ENCODE results near the gene MN1. TPM values are rescaled to one million over a fixed set of nuclear protein-coding genes. Genes with fewer than 3 reads are reported as not detected.

The MN1 gene
- total and polyA plus RNA-seq, 2 of the 4 experiments (the other 2 are of a cell fraction) = 0.36 to 1.3 TPM

- TF ChIP-seq SMC3 (IDR thresholded peaks at IDR 0.05; ENCODE audit: low read depth, low read length) (no peak), BHLHE40 (IDR thresholded peaks at IDR 0.05; ENCODE audit: low read depth, low read length) (no peak)
Observed at GRCh38 chr22:27820896-27821866, 19.6 kb upstream of the MN1 start (continued).

DNA sequence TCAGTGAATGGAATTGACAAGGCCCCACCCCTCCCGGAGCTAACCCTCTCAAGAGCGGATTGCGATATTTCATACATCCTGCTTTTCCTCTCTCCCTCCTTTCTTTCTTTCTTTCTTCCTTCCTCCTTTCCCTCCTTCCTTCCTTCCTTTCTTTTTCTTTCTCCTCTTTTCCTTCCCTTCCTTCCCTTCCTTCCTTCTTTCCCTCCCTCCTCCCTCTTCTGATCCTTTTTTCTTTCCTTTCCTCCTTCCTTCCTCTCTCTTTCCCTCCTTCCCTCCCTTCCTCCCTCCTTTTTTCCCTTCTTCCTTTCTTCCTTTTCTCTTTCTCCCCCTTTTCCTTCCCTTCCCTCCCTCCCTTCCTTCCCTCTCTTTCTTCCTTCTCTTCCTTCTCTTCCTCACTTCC, 15.0 kb upstream of the MN1 start:
- H3K18ac ChIP-seq (ENCODE audit: low read depth, low read length) = no peak overlapping the region
- no peak for ATAC-seq (ENCODE audit: low read depth)
- 67% methylated on average over 1 of the region's 3 CpGs; no CpG with 5 or more reads in 1 of the 2 experiments for WGBS, 2 experiments (ENCODE audit: extremely low coverage in 2 of 2, insufficient read length in 1 of 2)
- TF ChIP-seq MAZ (IDR thresholded peaks at IDR 0.05; ENCODE audit: borderline replicate concordance, low read depth, low read length) (no peak), FOS (IDR thresholded peaks at IDR 0.05; ENCODE audit: low read depth, low read length) (no peak), RAD21 (IDR thresholded peaks at IDR 0.05; ENCODE audit: low read length) (no peak), POLR2A (IDR thresholded peaks at IDR 0.05; ENCODE audit: low read depth, low read length) (no peak), MAFK (IDR thresholded peaks at IDR 0.05; ENCODE audit: low read depth, low read length) (no peak), MXI1 (IDR thresholded peaks at IDR 0.05; ENCODE audit: borderline replicate concordance, low read depth, low read length) (no peak), RFX5 (IDR thresholded peaks at IDR 0.05; ENCODE audit: low read depth, low read length) (no peak), RCOR1 (IDR thresholded peaks at IDR 0.05; ENCODE audit: insufficient replicate concordance, low read length) (no peak), ELK1 (IDR thresholded peaks at IDR 0.05; ENCODE audit: borderline replicate concordance, low read depth, low read length) (no peak)
- TF ChIP-seq, protein P1, sequence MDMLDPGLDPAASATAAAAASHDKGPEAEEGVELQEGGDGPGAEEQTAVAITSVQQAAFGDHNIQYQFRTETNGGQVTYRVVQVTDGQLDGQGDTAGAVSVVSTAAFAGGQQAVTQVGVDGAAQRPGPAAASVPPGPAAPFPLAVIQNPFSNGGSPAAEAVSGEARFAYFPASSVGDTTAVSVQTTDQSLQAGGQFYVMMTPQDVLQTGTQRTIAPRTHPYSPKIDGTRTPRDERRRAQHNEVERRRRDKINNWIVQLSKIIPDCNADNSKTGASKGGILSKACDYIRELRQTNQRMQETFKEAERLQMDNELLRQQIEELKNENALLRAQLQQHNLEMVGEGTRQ (IDR thresholded peaks at IDR 0.05; ENCODE audit: low read depth, low read length) = no peak

More for the DNA sequence above, 15.0 kb upstream of the MN1 start:
- 0 out of 2 replicates have a peak, but pooled peaks cover under 1% of the 10 kb centered on the region for H3K9me1 ChIP-seq (ENCODE audit: insufficient read depth, low read length)
- no peak overlapping the region for H3K27ac ChIP-seq (ENCODE audit: insufficient read depth, low read length)
- no peaks in the 10 kb centered on the region for H3K79me1 ChIP-seq (ENCODE audit: low read depth in 1 of 2, low read length in 2 of 2)
- H4K20me1 ChIP-seq (ENCODE audit: insufficient read depth, low read length) = no peaks in the 10 kb centered on the region
- intact Hi-C loops (cut with micrococcal nuclease) = no loop called here
- dilution Hi-C loops (cut with HindIII; ENCODE audit: low sequenced_read_pairs, unreplicated experiment) = no loop called here
- H2BK5ac ChIP-seq (ENCODE audit: low read depth, low read length, poor library complexity, severe bottlenecking) = no peak overlapping the region
- no TSS peak for BruUV-seq (replicated peaks)
- no peak overlapping the region for H2BK15ac ChIP-seq (ENCODE audit: low read depth, low read length)
- H4K5ac ChIP-seq (ENCODE audit: low read depth, low read length) = no peak overlapping the region
- H3K56ac ChIP-seq (ENCODE audit: extremely low read depth, insufficient read depth, low read length) = no peak overlapping the region
- ChIA-PET CTCF (no interaction called here), POLR2A (ENCODE audit: unreplicated experiment) (no interaction called here)
- no peak overlapping the region for H4K91ac ChIP-seq (ENCODE audit: insufficient read depth, low read depth, low read length)
- H2AK5ac ChIP-seq (ENCODE audit: low read depth, low read length) = no peak overlapping the region
- no peak overlapping the region for H3K4ac ChIP-seq (ENCODE audit: low read depth, low read length)
- no peak overlapping the region for H3K23ac ChIP-seq (ENCODE audit: low read depth, low read length)
- H3K9me3 ChIP-seq (ENCODE audit: control insufficient read depth, insufficient read depth, low read length) = no peaks in the 10 kb centered on the region
- DNase-seq = no peak
- no peak overlapping the region for H2BK20ac ChIP-seq (ENCODE audit: low read depth, low read length)
- H2AFZ ChIP-seq (replicated peaks; ENCODE audit: low read length, poor library complexity) = no peak overlapping the region
- H3K4me3 ChIP-seq (ENCODE audit: insufficient read depth, low read depth, low read length) = no peak overlapping the region
- H3K9ac ChIP-seq (ENCODE audit: low read depth, low read length) = no peak overlapping the region
- in situ Hi-C loops (cut with MboI; ENCODE audit: low sequenced_read_pairs) = loop anchor here (10.0 kb wide), 1 partner anchor 1062 kb away; no protein-coding TSS in a partner anchor
- no peak overlapping the region for H3K4me2 ChIP-seq (ENCODE audit: low read depth, low read length)
- no peak overlapping the region for H2BK120ac ChIP-seq (ENCODE audit: low read depth, low read length)
- H3K14ac ChIP-seq (replicated peaks; ENCODE audit: low read depth, low read length) = no peak overlapping the region
- H4K8ac ChIP-seq (ENCODE audit: low read depth in 2 of 2, low read length in 2 of 2) = no peak overlapping the region
- H3K27me3 ChIP-seq (ENCODE audit: control insufficient read depth, insufficient read depth, low read length) = peaks cover 8% of the 10 kb centered on the region
- no peaks in the 10 kb centered on the region for H3K4me1 ChIP-seq (ENCODE audit: control insufficient read depth, insufficient read depth, low read length)
- H2AK9ac ChIP-seq (replicated peaks; ENCODE audit: low read depth, low read length, poor library complexity) = no peak overlapping the region
- no peaks in the 10 kb centered on the region for H3K36me3 ChIP-seq (ENCODE audit: control insufficient read depth, insufficient read depth, low read length)
